Fibroblast of gingiva (primary cell): ENCODE results near the gene ALKBH5.
A peak's percentile ranks its signal among the peaks of the same experiment; 100 is the strongest.
"Not testable (repeated sequence)": the region's sequence is repeated elsewhere in the genome, so short reads cannot be mapped to it uniquely, and the experiment has no call there.

Experiments
- DNase-seq: peaks from one replicate; pipeline ENCODE4 v3.0.0-alpha.2; 2011; ENCODE audit warnings: low read depth

Gene ALKBH5

DNA sequence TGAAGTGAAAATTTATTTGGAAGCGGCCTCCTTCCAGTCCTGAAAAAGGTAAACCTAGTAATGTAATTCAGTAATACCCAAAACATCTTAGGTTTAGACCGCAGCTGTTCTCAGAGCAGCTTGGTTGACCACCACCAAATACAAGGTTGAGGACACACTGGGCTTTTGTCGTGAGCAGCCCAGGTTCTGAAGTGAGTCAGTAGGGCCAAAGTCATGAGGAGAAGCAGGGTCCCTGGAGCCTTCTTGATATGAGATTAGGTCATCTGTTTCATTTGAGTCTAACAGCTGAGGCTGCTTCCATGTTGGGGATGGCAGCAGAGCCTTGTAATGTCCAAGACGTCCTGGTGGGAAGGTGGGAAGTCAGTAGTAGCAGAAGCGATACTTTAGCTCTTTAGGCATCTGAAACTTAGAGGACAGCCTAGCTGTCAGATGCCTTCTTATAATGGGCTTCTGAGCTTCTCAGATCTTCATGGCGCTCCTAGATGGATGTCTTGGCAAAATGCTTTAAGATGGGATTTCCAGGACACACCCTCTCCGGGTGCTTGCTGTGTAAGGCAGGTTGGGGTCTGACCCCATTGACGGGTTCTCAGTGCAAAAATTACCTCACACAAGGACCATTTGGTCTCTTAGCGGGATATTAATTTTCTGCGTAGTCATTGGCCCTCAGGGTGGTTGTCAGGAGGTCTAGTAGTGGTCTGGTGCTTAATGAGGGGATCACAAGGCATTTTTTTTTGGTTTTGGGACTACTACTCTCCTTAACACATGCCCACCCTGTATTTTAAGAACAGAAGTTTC, 2.4 kb downstream of the ALKBH5 start:
- peak; percentile 14 for DNase-seq

DNA sequence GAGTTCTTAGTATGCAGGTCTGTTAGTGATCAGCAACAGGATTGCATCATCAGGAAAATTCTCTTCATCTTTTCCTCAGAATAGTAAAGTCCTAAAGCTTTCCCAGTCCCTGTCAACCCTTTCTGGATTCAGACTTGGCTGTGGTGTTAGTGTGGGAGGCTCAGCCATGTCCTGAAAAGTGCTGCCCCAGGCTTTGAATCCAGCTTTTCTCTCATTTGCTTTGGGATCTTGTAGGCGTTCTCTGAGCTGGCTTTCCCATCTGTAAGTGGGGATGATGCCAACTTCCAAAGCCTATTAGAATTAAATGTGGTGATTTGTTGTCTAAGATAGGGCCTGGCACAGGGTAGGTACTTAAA, 3.0 kb downstream of the ALKBH5 start:
- DNase-seq, result peak; percentile 58

DNA sequence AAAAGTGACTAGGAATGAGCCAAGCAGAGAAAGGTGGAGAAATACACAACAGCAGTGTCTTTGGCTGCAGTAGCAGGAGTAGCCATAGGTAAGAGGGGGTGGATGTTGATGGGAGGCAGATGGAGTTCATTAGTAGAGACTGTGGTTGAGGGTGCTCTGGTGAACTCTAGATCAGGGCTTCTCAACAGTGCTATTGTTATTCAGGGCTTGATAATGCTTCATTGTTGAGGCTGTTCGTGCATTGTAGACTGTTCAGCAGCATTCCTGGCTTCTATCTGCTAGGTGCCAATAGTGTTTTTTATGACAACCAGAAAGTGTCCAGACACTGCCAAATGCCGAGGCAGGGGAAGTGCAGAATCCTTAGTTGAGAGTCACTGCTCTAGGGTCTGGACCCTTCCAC, 3.6 kb downstream of the ALKBH5 start:
- no peak for DNase-seq

DNA sequence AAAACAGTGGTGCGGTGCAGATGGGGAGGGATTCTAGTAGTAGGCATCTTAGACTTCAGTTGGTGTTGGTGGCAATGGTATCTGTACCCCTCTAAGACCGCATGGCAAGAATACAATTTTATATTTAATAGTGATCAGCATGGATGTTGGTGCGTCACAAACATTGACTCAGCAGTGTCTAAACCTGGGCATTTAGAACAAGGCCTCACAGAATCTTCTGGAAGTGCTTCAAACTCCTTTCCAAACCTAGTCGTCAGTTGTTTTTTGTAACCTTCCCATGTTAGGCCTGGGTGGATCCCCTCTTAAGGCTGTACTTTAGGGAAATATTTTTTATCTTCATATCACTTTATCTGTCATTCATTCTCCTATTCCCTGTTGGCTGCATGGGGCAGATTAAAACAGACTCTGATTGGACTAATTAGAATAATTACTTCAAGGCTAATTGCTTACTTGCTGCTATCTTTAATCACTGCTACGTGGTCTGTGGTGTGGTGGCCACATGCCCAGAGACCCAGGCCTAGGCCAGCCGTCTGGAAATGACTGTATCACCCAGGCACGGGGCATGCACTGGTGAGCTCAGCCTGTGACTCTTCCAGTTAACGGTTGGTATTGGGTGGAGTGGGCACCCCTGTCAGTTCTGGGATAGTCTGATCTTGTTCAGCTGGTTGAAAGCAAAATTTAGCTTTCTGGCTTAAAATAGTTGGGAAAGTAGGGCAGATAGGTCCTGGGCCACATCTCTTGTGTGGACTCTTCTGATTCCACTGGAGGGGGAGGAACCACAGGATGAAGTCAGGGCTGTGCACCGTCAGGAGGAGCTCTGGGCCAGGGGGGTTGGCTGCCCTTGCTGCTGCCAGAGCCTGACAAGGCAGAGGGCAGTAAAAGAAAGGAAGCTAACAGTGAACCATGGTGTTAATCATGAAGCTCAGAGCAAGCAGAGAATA, 4.5 kb downstream of the ALKBH5 start:
- peak; percentile 26 for DNase-seq

DNA sequence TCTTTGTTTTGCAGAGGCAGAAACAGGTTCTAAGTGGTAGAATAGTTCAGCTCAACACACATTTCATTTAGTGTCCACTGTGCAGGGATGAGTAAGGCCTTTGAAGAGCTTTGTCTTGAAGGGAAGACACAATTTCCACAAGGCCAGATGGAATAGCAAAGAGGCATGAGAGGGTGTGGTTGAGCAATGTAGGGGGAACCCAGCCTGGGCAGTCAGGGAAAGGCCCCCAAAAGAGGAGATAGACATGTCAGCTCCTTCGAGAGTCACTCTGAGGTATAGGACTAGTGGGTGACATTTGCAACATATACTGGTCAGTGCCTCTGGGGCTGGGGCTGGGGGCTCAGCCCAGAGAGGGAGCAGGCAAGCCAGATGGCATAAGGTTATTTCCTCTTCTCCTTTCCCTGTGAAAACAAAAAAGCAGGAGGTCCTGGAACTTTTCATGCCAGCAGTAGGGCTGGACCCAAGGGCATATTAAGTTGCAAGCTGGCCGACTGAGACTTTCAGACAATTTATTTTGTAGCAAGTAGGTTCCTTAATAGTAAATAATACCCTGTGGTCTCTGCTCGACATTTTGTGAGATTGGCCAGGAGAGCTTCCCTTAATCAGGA, 7.1 kb downstream of the ALKBH5 start:
- peak; percentile 70 for DNase-seq

DNA sequence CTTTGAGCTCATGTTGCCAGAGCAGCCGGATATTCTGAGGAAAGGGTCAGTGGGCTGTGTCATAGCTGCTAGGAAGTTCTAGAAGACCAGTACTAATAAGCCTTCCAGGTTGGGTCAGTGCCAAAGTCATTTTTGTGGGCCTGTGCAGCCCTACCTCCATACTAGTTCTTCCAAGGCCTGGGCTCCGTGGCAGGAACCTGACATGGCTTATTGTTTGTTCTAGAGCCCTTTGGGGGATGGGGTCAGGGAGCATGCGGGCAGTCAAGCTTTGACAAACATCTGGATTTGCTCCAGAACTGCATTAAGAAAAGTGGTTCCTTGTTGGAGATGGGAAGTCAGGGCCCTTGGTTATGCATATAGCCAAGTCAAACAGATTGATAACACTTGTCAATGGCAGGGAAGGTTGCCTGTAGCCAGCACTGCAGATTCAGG, 7.6 kb downstream of the ALKBH5 start:
- no peak for DNase-seq

DNA sequence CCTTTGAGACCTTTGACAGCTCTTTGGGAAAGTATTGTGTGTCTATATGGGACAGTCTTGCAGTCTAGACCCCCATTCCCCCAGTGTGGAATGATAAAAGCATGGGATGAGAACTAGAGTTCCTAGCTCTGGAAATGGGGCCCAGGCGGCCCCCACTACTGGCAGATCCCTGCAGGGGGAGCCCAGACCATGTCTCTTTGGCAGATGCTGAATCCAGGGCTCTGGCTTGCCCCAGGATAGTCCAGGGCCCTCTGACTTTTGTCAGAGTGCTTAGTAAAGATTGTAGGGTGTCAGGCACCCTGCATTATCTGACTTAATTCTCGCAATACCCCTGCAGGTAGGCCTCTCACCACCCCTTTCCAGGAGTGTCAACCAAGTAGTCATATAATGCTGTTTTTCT, 8.3 kb downstream of the ALKBH5 start:
- no peak for DNase-seq

DNA sequence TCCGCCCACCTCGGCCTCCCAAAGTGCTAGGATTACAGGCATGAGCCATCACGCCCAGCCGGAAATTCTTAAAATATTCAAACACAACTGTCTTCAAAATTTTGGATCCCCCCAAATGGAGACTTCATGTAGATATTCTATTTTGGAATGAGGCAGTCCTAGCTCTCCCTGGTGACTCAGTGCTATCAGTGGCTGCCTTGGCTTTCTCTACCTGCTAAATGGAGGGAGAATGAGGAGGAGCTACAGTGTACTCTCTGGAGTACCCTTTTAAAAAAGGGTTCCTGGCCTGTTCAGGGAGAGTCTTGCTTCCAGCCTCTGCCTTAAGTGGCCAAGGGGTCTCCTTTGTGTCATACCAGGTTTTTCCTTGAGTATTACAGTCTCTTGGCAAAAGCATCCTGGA, 10.8 kb downstream of the ALKBH5 start:
- DNase-seq, result no peak

DNA sequence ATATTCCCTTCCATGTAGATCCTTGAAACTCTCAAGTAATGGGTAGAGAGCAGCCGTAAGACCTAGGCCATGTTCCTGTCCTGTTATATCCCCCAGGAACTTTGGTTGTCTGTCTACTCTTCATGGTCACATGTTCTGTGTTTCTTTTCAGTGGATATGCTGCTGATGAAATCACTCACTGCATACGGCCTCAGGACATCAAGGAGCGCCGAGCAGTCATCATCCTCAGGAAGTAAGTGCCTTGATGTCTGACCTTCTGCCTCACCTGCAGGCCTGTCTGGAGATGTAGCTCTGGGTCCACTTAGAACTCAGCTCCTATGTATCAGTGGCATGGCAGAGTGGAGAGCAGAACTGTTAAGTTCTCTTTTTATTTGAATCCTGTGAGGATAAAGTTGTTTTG, 11.2 kb downstream of the ALKBH5 start:
- DNase-seq, result no peak

DNA sequence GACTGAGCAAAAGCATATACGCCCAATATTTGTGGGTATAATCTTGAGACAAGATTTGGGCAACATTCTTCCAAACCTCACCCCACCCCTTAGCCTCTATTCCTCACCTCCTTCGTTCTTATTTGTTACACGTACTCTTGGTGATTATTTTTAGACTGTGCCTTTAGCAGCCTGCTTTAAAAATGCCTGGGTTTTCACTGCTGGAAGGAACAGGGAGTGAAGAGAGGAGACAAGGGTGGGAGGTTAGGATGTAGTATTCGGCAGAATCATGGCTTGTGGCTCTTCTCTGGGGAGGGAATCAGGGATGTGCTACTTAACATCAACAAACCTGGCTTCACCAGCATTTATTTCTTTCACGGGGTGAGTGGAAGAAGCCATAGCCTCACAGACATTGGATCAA, 11.6 kb downstream of the ALKBH5 start:
- DNase-seq, result no peak

DNA sequence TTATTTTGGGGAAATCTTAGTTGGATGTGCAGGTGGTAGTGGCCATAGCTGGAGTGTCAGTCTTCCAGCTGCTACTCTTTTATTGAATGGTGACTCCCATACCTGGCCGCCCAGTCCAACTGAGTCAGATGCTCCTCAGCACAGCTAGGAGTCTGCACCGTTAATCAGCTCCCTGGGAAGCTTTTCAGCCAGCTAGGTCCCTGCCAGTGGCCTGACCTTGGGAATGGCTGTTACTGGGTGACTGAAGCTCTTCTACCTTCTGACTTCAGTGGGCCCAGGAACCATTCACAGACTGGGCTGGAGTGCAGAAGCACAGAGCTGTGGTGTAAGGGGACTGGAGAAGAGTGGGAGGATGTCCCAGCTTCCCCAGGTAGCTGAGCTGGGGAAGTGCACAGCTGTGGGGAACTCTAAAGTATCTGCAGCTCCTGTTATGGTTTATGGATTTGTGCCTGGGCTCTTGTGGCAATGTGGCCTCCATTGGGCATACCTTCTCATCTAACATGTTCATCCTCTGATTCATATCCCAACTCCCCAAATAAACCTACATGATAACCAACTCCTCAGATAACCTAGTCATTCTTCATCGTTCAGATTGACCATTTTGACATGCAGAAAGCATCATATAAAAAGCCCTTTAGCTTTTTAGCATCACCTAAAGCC, 14.0 kb downstream of the ALKBH5 start:
- no peak for DNase-seq

DNA sequence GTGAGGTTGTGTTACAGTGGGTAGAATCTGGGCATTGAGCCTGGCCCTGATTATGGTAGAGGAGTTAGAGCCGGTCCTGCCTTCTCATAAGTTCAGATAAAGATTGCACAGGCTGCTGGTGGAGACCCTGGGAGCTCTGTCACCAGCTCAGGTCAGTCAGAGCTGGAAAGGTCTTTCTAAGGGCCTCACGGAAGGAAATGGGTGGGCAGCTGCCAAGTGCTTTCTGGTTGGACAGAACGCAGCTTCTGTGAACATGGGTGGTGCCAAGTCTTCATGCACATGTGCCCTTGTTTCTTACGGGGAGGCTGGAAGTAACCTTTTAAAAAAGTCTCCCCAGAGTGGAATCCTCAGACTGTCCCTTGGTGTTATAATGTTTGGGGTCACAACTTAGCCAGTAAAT, 14.9 kb downstream of the ALKBH5 start:
- no peak for DNase-seq

DNA sequence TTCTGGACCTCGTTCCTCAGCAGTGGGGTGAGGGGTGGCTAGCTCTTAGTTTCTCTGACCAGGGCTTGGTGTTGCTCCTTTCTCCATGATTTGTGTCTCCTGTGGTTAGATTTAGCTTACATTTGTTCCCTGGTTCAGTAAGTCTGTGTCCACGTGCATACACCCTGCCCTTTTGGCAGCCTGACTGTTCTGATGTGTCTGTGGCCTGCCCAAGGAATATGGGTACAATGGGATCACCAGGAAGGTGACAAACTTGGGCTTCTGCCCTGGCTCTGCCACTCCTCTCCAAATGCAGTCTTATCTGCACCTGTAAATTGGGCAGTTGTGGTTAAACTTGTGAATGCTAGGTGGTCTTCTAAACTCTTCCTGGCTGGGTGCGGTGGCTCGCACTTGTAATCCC, 17.5 kb downstream of the ALKBH5 start:
- no peak for DNase-seq

DNA sequence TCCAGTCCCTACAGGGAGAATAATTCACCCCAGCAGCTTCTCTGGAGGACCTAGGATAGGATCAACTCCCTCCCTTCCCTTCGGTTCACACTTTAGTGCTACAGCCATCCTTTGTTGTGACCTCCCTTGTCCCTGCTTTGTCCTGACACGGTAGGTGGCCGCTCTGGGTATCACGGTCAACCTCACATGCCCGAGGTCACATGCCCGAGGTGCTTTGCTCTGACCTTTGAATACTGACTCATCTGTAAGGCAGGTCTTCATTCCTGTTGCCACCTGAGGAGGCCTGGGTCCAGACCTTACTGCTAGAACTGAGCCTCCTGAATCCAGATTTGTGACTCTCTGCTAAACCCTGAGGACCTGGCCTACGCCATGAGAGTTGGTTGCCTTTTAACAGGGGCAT, 19.7 kb downstream of the ALKBH5 start:
- no peak for DNase-seq

DNA sequence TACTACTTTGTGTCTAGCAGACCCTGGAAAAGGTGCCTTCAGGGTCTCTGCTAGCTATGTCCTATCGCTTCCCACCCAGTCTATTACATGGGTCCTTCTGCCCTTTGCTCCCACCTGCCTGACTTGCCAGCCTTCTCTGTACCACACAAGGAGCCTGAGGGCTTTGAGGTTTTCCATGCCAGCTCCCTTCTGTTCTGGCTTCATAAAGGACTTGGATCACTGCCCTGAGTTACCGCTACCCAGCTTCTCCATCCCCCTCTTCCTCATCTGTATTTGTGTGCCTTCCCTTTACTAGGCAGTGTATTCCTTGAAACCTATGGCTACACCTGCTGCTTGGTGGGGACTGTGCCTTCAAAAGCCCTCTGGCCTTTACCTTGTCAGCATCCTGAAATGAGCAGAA, 22.2 kb downstream of the ALKBH5 start:
- DNase-seq, result no peak

DNA sequence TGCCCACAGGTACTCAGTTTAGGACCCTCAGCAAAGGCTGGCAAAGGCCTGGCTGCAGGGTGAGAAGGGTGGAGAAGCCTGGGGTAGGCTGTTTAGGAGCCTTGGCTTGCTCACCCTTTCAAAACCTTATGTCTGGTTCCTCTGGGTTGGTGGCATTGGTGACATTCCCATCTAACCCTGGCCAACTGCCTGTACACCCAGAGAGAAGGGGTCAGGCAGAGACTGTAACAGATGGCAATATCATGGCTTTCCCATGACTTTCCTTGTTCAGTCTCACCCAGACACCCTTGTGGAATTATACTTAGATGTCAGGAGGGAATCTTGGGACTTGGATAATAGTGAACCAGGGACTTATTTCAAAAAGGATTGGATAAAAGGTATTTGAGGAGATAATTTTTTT, 23.3 kb downstream of the ALKBH5 start:
- DNase-seq, result no peak

DNA sequence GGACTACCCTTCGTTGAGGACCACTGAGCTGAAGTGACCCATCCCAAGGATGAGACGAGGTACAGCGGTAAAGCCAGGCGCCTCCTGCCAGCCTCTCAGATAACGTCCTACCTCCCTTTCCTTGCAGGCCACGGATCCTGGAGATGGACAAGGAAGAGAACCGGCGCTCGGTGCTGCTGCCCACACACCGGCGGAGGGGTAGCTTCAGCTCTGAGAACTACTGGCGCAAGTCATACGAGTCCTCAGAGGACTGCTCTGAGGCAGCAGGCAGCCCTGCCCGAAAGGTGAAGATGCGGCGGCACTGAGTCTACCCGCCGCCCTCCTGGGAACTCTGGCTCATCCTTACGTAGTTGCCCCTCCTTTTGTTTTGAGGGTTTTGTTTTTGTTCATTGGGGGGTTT, 24.5 kb downstream of the ALKBH5 start:
- no peak for DNase-seq

DNA sequence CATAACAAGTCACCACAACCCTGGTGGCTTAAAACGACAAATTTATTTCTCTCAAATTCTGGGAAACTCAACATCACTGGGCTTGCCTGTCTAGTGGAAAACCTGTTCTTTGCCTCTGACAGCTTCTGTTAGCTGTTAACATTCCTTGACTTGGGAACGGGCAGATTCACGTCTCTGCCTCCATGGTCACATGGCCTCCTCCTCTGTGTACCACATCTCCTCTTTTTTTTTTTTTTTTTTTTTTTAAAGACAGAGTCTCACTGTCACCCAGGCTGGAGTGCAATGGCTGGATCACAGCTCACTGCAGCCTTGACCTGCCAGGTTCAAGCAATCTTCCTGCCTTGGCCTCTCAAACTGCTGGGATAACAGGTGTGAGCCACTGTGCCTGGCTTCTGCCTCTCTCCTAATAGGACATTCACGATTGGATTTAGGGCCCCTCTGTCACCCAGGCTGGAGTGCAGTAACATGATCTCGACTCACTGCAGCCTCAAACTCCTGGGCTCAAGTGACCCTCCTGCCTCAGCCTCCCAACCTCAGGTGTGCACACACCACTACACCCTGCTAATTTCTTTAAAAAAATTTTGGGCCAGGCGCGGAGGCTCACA, 30.1 kb downstream of the ALKBH5 start:
- no peak for DNase-seq

DNA sequence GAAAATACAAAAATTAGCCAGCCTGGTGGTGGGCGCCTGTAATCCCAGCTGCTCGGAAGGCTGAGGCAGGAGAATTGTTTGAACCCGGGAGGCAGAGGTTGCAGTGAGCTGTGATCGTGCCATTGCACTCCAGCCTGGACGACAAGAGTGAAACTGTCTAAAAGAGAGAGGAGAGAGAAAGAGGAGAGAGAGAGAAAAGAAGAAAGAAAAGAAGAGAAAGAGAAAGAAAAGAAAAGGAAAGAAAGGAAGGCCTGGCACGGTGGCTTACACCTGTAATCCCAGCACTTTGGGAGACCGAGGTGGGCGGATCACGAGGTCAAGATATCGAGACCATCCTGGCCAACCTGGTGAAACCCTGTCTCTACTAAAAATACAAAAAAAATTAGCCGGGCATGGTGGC, 33.3 kb downstream of the ALKBH5 start:
- DNase-seq, result not testable (repeated sequence)

DNA sequence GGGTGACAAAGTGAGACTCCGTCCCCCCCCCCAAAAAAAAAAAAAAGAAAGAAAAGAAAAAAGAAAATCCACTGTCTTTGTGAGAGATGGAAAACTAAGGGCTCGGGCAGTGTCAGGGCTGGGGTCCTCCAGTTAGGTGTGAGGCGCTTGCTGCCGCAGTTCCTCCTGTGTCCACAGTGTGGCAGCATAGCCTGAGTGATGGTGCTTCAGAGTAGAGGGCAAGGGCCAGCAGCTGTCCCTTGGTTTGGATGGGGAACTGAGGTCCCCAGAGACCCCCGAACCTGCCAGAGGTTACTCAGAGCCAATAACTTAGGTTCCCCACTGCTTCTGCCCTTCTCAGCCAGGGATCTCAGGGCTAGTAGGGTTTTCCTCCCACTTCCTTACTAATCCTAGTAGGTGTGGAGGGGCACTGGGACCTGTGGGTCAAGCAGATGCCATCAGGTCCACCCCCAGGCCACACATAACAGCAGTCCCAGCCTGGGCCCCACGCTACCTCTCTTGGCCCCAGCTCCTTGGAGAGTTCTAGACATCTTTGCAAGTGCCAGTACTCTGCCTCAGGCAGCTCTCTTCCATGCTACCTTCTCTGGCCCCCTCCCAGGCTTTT, 33.9 kb downstream of the ALKBH5 start:
- DNase-seq, result peak; percentile 39

DNA sequence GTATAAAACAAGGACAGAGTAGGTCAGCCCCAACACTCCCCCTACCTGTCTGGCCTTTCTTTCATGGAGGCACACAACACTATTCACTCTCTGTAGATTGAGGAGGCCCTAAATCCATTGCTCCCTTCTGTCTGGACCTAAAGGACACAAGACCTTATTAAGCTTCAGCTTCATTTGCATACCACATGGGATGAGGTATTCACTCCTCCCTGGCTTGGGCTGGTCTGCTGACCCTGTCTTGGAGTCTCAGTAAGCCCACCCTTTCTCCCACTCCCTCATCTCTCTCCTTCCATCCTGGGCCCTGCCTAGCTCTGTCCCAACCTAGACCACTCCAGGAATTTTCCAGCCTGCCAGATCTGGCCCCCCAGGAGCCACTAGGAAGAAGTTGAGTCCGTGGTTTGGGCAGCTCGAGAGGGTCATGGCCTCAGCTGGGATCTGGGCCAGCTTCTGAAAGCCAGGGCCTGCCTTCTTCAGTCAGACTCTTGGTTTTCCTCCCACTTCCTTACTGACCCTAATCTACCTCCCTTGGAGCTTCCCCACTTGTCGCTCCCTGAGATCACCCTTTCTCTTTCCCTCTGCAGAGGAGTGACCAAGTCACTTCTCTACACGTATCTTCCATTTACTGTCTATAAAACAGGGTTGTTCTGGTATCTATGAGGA, 35.3 kb downstream of the ALKBH5 start:
- peak; percentile 47 for DNase-seq
